ENCODE data around the gene SLC9A4.
A peak's percentile ranks its signal among the peaks of the same experiment; 100 is the strongest.

SLC9A4 gene

GRCh38 chr2:102436323-102436722 is 36.7 kb upstream of the SLC9A4 start:
- Histone ChIP-seq H3K27me3 (no peaks in the 10 kb centered on the region), H3K27ac (no peak overlapping the region)

GRCh38 chr2:102437122-102437521 is 35.9 kb upstream of the SLC9A4 start:
- no peak overlapping the region for H3K4me3 ChIP-seq
- no peak for TF ChIP-seq Cebpa-rat (IDR thresholded peaks at IDR 0.05)
- H3K27me3 ChIP-seq = no peaks in the 10 kb centered on the region

More at GRCh38 chr2:102436323-102436722, 36.7 kb upstream of the SLC9A4 start:
- TF ChIP-seq Cebpa-rat (IDR thresholded peaks at IDR 0.05) = no peak
- Histone ChIP-seq H3K4me1 (peaks cover 39% of the 10 kb centered on the region), H3K4me2 (peak overlapping the region; percentile 57), H3K9me3 (peaks cover 3% of the 10 kb centered on the region; the same call in 1 of the 2 replicates), H3K9ac (no peak overlapping the region), H3K36me3 (no peaks in the 10 kb centered on the region), H4K20me1 (no peaks in the 10 kb centered on the region), H3K4me3 (no peak overlapping the region)

GRCh38 chr2:102438111-102438510 is 34.9 kb upstream of the SLC9A4 start:
- H3K36me3 ChIP-seq = no peaks in the 10 kb centered on the region
- peaks cover 39% of the 10 kb centered on the region for H3K4me1 ChIP-seq
- H3K9ac ChIP-seq = no peak overlapping the region
- H3K9me3 ChIP-seq = no peaks in the 10 kb centered on the region; the same call in 1 of the 2 replicates
- H3K4me2 ChIP-seq = peak overlapping the region; percentile 57
- no peak for TF ChIP-seq Cebpa-rat (IDR thresholded peaks at IDR 0.05)
- no peak overlapping the region for H3K27ac ChIP-seq
- no peaks in the 10 kb centered on the region for H3K27me3 ChIP-seq
- H4K20me1 ChIP-seq = no peaks in the 10 kb centered on the region
- H3K4me3 ChIP-seq = no peak overlapping the region

More at GRCh38 chr2:102437122-102437521, 35.9 kb upstream of the SLC9A4 start:
- no peak overlapping the region for H3K9ac ChIP-seq
- no peak overlapping the region for H3K27ac ChIP-seq
- H3K4me2 ChIP-seq = peak overlapping the region; percentile 57
- H4K20me1 ChIP-seq = no peaks in the 10 kb centered on the region
- no peaks in the 10 kb centered on the region for H3K36me3 ChIP-seq
- H3K4me1 ChIP-seq = peaks cover 39% of the 10 kb centered on the region
- H3K9me3 ChIP-seq = peaks cover 2% of the 10 kb centered on the region; the same call in 1 of the 2 replicates

GRCh38 chr2:102438578-102438977 is 34.4 kb upstream of the SLC9A4 start:
- peaks cover 39% of the 10 kb centered on the region for H3K4me1 ChIP-seq
- peak overlapping the region; percentile 57 for H3K4me2 ChIP-seq
- no peaks in the 10 kb centered on the region for H3K9me3 ChIP-seq
- no peak overlapping the region for H3K9ac ChIP-seq
- no peaks in the 10 kb centered on the region for H3K36me3 ChIP-seq
- TF ChIP-seq Cebpa-rat (IDR thresholded peaks at IDR 0.05) = no peak
- no peak overlapping the region for H3K27ac ChIP-seq
- H3K4me3 ChIP-seq = no peak overlapping the region
- H4K20me1 ChIP-seq = no peaks in the 10 kb centered on the region
- H3K27me3 ChIP-seq = no peaks in the 10 kb centered on the region

- no peak overlapping the region for H3K27ac ChIP-seq
- H3K36me3 ChIP-seq = no peaks in the 10 kb centered on the region
- peak overlapping the region; percentile 57 for H3K4me2 ChIP-seq
- peaks cover 39% of the 10 kb centered on the region for H3K4me1 ChIP-seq
- H4K20me1 ChIP-seq = no peaks in the 10 kb centered on the region
- H3K27me3 ChIP-seq = no peaks in the 10 kb centered on the region
- H3K4me3 ChIP-seq = no peak overlapping the region
- no peak overlapping the region for H3K9ac ChIP-seq
- no peaks in the 10 kb centered on the region for H3K9me3 ChIP-seq
- no peak for TF ChIP-seq Cebpa-rat (IDR thresholded peaks at IDR 0.05)
Measured at GRCh38 chr2:102439065-102439695, 33.8 kb upstream of the SLC9A4 start.

GRCh38 chr2:102442967-102443828 is 29.8 kb upstream of the SLC9A4 start:
- H3K27me3 ChIP-seq = no peaks in the 10 kb centered on the region
- no peak overlapping the region for H3K4me3 ChIP-seq
- TF ChIP-seq Cebpa-rat (IDR thresholded peaks at IDR 0.05) = no peak
- no peaks in the 10 kb centered on the region for H4K20me1 ChIP-seq
- peaks cover 7% of the 10 kb centered on the region for H3K4me1 ChIP-seq
- H3K27ac ChIP-seq = no peak overlapping the region
- no peaks in the 10 kb centered on the region for H3K9me3 ChIP-seq
- no peaks in the 10 kb centered on the region for H3K36me3 ChIP-seq
- H3K4me2 ChIP-seq = no peak overlapping the region
- no peak overlapping the region for H3K9ac ChIP-seq

GRCh38 chr2:102444233-102444632 is 28.8 kb upstream of the SLC9A4 start:
- Histone ChIP-seq H3K9ac (no peak overlapping the region), H4K20me1 (no peaks in the 10 kb centered on the region), H3K27me3 (no peaks in the 10 kb centered on the region), H3K4me2 (no peak overlapping the region), H3K36me3 (no peaks in the 10 kb centered on the region), H3K4me1 (no peaks in the 10 kb centered on the region), H3K27ac (no peak overlapping the region), H3K9me3 (no peaks in the 10 kb centered on the region), H3K4me3 (no peak overlapping the region)
- TF ChIP-seq Cebpa-rat (IDR thresholded peaks at IDR 0.05) = no peak

- Histone ChIP-seq H3K4me2 (no peak overlapping the region), H3K36me3 (no peaks in the 10 kb centered on the region), H3K4me3 (no peak overlapping the region), H3K9me3 (no peaks in the 10 kb centered on the region), H3K9ac (no peak overlapping the region; the same call in 1 of the 2 replicates), H4K20me1 (no peaks in the 10 kb centered on the region), H3K27ac (no peak overlapping the region), H3K27me3 (no peaks in the 10 kb centered on the region), H3K4me1 (no peaks in the 10 kb centered on the region)
- no peak for TF ChIP-seq Cebpa-rat (IDR thresholded peaks at IDR 0.05)
Measured at GRCh38 chr2:102446936-102447335, 26.1 kb upstream of the SLC9A4 start.

GRCh38 chr2:102449370-102449974 is 23.6 kb upstream of the SLC9A4 start:
- H3K9ac ChIP-seq = no peak overlapping the region
- no peak overlapping the region for H3K4me2 ChIP-seq
- H3K4me1 ChIP-seq = peaks cover 12% of the 10 kb centered on the region
- H3K27me3 ChIP-seq = no peaks in the 10 kb centered on the region
- no peaks in the 10 kb centered on the region for H3K36me3 ChIP-seq
- no peaks in the 10 kb centered on the region for H4K20me1 ChIP-seq
- no peak for TF ChIP-seq Cebpa-rat (IDR thresholded peaks at IDR 0.05)
- no peak overlapping the region for H3K4me3 ChIP-seq
- H3K9me3 ChIP-seq = no peaks in the 10 kb centered on the region
- no peak overlapping the region for H3K27ac ChIP-seq

GRCh38 chr2:102451968-102452367 is 21.1 kb upstream of the SLC9A4 start:
- no peak for TF ChIP-seq Cebpa-rat (IDR thresholded peaks at IDR 0.05)
- no peak overlapping the region for H3K27ac ChIP-seq
- no peaks in the 10 kb centered on the region for H3K36me3 ChIP-seq
- no peaks in the 10 kb centered on the region for H4K20me1 ChIP-seq
- no peak overlapping the region for H3K9ac ChIP-seq
- no peaks in the 10 kb centered on the region for H3K27me3 ChIP-seq
- no peak overlapping the region for H3K4me2 ChIP-seq
- H3K4me3 ChIP-seq = no peak overlapping the region
- H3K9me3 ChIP-seq = peaks cover 4% of the 10 kb centered on the region; the same call in 1 of the 2 replicates
- H3K4me1 ChIP-seq = peaks cover 20% of the 10 kb centered on the region

Measured in BLaER1 (cell line).